Adrenal gland (tissue), 5 donors: ENCODE results near the gene CARS2.

ENCODE experiments used
- CTCF ChIP-seq, 6 experiments: fragments of 450-650 bp in 4 of 6; fragments of 200-600 bp in 2 of 6; sonication (generic) in 1 of 6; IDR thresholded peaks; 1 replicate in 5 of 6; 2 replicates in 1 of 6; pipeline versions ENCODE4 v1.5.1 to v1.8.0; 2016 to 2021; ENCODE audit warnings: antibody characterized with exemption in 6 of 6, mild to moderate bottlenecking in 2 of 6, moderate library complexity in 1 of 6
- POLR2A ChIP-seq, 2 donors: fragments of 450-650 bp; IDR thresholded peaks; one replicate each; pipeline ENCODE4 v1.6.1; 2017; ENCODE audit warnings: antibody characterized with exemption in 2 of 2, mild to moderate bottlenecking in 2 of 2, moderate library complexity in 1 of 2
- donor health status: DM: no; HTN: no; CAD: no.

GRCh38 chr13:110637747-110638146 is 68.2 kb downstream of the CARS2 start:
- TF ChIP-seq CTCF (IDR thresholded peaks at IDR 0.05), result no peak
- no peak for TF ChIP-seq POLR2A (IDR thresholded peaks at IDR 0.05)
